Measurements from ENCODE around the gene NDRG4. TPM values are rescaled to one million over a fixed set of nuclear protein-coding genes. Genes with fewer than 3 reads are reported as not detected.

NDRG4 gene
- total and polyA plus RNA-seq, 2 experiments from 2014 or later, result 3.4 to 7.1 TPM

- Histone ChIP-seq H3K9me2 (ENCODE audit: insufficient read depth) (no peaks in the 10 kb centered on the region), H3F3A (ENCODE audit: insufficient read depth) (no peaks in the 10 kb centered on the region), H3K9ac (no peak overlapping the region), H3K36me3 (ENCODE audit: low read depth) (no peaks in the 10 kb centered on the region), H3K27ac (no peak overlapping the region), H2AFZ (no peak overlapping the region), H3K4me2 (ENCODE audit: unreplicated experiment) (no peak overlapping the region), H3K27me3 (replicated peaks; ENCODE audit: insufficient read depth) (peaks cover 3% of the 10 kb centered on the region; the same call in 1 of the 2 replicates), H3K4me3 (no peak overlapping the region), H4K20me1 (ENCODE audit: insufficient read depth) (no peaks in the 10 kb centered on the region), H3K4me1 (ENCODE audit: insufficient read depth) (0 out of 2 replicates have a peak, but pooled peaks cover 8% of the 10 kb centered on the region), H3K79me2 (ENCODE audit: insufficient read depth) (no peaks in the 10 kb centered on the region), H3K9me3 (ENCODE audit: low read depth) (no peaks in the 10 kb centered on the region)
- 88 to 90% methylated on average over 18 to 21 of the region's 21 CpGs for WGBS, 2 experiments (ENCODE audit: low coverage in 1 of 2, low lambda C conversion rate in 2 of 2, missing lambda C conversion rate in 2 of 2)
- in situ Hi-C loops (cut with MboI), result no loop called here
- TF ChIP-seq EZH2phosphoT487 (IDR thresholded peaks at IDR 0.05; ENCODE audit: insufficient read depth, low read depth) (no peak), EZH2 (IDR thresholded peaks at IDR 0.05; ENCODE audit: insufficient read depth, poor library complexity, severe bottlenecking) (no peak)
- no peak for DNase-seq
These were observed 4.1 kb downstream of the NDRG4 start for GRCh38 chr16:58503863-58504688.

DNA sequence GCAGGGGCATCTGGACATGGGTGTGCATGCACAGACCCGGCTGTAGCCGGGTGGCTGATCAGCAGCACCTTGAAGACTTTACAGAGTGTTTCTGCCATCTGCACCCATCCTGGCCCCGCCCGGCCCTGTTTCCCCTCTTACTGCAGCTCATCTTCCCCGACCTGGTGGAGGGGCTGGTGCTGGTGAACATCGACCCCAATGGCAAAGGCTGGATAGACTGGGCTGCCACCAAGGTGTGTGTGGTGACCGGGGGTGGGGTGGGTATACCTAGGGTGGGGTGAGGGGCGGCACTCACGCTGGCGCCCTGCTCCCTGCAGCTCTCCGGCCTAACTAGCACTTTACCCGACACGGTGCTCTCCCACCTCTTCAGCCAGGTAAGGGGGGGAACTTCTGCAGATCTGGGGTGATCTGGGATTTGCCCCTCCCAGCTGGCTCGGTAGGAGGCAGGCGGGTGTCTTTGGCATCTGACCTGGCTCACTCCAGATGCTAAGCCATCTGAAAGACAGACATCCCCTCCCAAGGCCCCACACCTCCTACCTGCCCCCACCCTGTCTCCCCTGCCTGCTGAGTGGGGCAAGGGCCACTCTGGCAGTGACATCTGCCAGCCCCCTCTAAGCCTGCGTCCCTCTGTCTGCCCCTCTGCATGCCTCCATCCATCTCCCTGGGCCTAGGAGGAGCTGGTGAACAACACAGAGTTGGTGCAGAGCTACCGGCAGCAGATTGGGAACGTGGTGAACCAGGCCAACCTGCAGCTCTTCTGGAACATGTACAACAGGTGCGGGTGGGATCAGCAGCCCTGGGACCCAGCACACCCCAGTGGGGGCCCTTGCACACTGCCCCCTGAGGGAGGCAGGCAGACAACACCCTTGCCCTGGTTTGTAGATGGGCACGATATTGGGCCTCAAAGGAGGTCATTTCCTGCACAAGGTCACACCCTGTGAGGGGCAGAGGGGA is 6.6 kb downstream of the NDRG4 start:
- Histone ChIP-seq H3K9ac (no peak overlapping the region), H3K4me2 (ENCODE audit: unreplicated experiment) (no peak overlapping the region), H3K27ac (no peak overlapping the region), H3K4me3 (no peak overlapping the region), H3K79me2 (ENCODE audit: insufficient read depth) (no peaks in the 10 kb centered on the region), H3K4me1 (ENCODE audit: insufficient read depth) (no peaks in the 10 kb centered on the region), H4K20me1 (ENCODE audit: insufficient read depth) (no peaks in the 10 kb centered on the region), H3F3A (ENCODE audit: insufficient read depth) (no peaks in the 10 kb centered on the region), H3K36me3 (ENCODE audit: low read depth) (no peaks in the 10 kb centered on the region), H3K9me2 (ENCODE audit: insufficient read depth) (no peaks in the 10 kb centered on the region), H3K27me3 (replicated peaks; ENCODE audit: insufficient read depth) (peaks cover under 1% of the 10 kb centered on the region; the same call in 1 of the 2 replicates), H2AFZ (no peak overlapping the region), H3K9me3 (ENCODE audit: low read depth) (no peaks in the 10 kb centered on the region)
- WGBS, 2 experiments (ENCODE audit: low coverage in 1 of 2, low lambda C conversion rate in 2 of 2, missing lambda C conversion rate in 2 of 2), result 69% methylated on average over 19 to 20 of the region's 20 CpGs
- in situ Hi-C loops (cut with MboI), result no loop called here
- no peak for TF ChIP-seq EZH2 (IDR thresholded peaks at IDR 0.05; ENCODE audit: insufficient read depth, poor library complexity, severe bottlenecking)
- TF ChIP-seq EZH2phosphoT487 (IDR thresholded peaks at IDR 0.05; ENCODE audit: insufficient read depth, low read depth), result no peak
- no peak for DNase-seq

DNA sequence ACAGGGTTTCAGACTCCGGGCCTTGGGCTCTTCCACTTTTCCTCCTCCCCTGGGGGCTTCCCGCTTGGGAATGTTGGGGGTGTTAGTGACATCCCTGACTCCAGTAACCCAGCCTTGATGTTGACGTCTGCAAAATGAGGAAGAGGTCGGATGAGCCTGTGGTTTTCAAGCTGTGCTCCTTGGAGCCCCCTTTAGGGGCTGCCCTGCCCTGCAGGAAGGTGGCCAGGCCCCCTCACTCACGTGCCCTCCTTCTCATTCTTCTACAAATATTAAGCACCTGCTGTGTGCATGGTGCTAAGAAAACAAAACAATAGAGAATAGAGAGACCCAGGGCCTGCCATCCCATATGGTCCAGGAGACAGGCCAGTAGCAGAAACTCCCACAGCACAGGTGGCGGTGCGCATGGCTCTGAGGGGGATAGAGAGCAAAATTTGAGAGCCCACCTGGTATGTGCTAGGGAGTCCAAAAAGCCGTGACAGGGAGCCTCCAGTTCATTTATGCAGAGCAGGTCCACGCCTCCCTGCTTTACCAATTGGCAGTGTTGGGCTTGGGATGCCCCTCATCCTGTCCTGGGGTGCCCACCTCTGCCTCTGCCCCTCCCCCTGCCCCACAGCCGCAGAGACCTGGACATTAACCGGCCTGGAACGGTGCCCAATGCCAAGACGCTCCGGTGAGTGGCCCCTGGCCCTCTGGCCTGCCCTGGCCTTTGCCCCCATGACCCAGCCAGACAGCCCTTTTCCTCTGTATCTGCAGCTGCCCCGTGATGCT is 7.4 kb downstream of the NDRG4 start:
- no peak for DNase-seq
- in situ Hi-C loops (cut with MboI), result no loop called here

More for the DNA sequence above, 7.4 kb downstream of the NDRG4 start:
- Histone ChIP-seq H3F3A (ENCODE audit: insufficient read depth) (no peaks in the 10 kb centered on the region), H3K36me3 (ENCODE audit: low read depth) (no peaks in the 10 kb centered on the region), H3K27ac (no peak overlapping the region), H2AFZ (no peak overlapping the region), H3K79me2 (ENCODE audit: insufficient read depth) (no peaks in the 10 kb centered on the region), H3K9me2 (ENCODE audit: insufficient read depth) (no peaks in the 10 kb centered on the region), H3K9ac (no peak overlapping the region), H3K9me3 (ENCODE audit: low read depth) (no peaks in the 10 kb centered on the region), H3K4me1 (ENCODE audit: insufficient read depth) (no peaks in the 10 kb centered on the region), H3K4me3 (no peak overlapping the region), H4K20me1 (ENCODE audit: insufficient read depth) (no peaks in the 10 kb centered on the region), H3K27me3 (replicated peaks; ENCODE audit: insufficient read depth) (no peaks in the 10 kb centered on the region), H3K4me2 (ENCODE audit: unreplicated experiment) (no peak overlapping the region)
- TF ChIP-seq EZH2phosphoT487 (IDR thresholded peaks at IDR 0.05; ENCODE audit: insufficient read depth, low read depth) (no peak), EZH2 (IDR thresholded peaks at IDR 0.05; ENCODE audit: insufficient read depth, poor library complexity, severe bottlenecking) (no peak)
- WGBS, 2 experiments (ENCODE audit: low coverage in 1 of 2, low lambda C conversion rate in 2 of 2, missing lambda C conversion rate in 2 of 2), result 62 to 65% methylated on average over 14 to 15 of the region's 15 CpGs

Measured in GM23248 (cell line).